Measurements from ENCODE around the gene MYCBP. TPM values are rescaled to one million over a fixed set of nuclear protein-coding genes. Genes with fewer than 3 reads are reported as not detected.

The MYCBP gene
- total RNA-seq, 1 experiment from 2014 or later, result 33.1 TPM

DNA sequence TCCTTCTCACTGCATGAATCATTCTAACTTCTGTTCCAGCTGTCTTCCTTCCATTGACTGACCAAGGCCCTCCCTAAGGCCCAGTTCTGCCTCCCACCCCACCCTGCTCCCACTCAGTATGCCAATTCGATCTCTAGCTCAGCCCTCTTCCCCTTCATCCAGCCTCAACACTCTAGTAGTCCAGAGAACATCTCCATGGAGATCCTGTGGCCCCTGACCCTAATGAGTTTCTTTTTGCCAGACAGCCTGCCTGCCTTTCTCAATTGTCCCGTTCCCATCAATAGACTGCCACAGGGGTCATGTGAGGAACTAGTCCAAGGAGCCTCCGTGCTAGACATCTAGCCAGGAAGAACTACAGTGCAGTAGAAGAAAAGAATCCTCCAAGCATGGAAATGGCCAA is 40.0 kb downstream of the MYCBP start:
- H3K79me2 ChIP-seq (ENCODE audit: insufficient read depth, low read length), result no peaks in the 10 kb centered on the region
- no peak overlapping the region for H3K23ac ChIP-seq (ENCODE audit: insufficient read length, low read depth, low read length)
- Mint-ChIP-seq H3K27me3 (ENCODE audit: low read depth) (peaks cover 6% of the 10 kb centered on the region), H3K4me3 (no peak overlapping the region), H3K36me3 (ENCODE audit: insufficient read depth in 1 of 3, low read depth in 3 of 3) (peaks cover 0 to 4% (median 3%) of the 10 kb centered on the region in 3 experiments; a peak in 2 of 7 replicates), H3K4me1 (peaks cover 15 to 26% of the 10 kb centered on the region in 2 experiments), H3K9me3 (no peaks in the 10 kb centered on the region), H3K27ac (no peak overlapping the region; a peak in 2 of 7 replicates)
- H2BK15ac ChIP-seq (ENCODE audit: low read depth, low read length), result no peak overlapping the region
- H3K18ac ChIP-seq (ENCODE audit: insufficient read length, low read depth, low read length), result no peak overlapping the region
- H3K14ac ChIP-seq (ENCODE audit: insufficient read depth, low read length), result no peak overlapping the region
- H4K20me1 ChIP-seq (ENCODE audit: control insufficient read depth, insufficient read depth, insufficient read length), result no peaks in the 10 kb centered on the region
- no peaks in the 10 kb centered on the region for H3K79me1 ChIP-seq (ENCODE audit: insufficient read depth, low read depth, low read length, poor library complexity, severe bottlenecking)
- H2AK5ac ChIP-seq (ENCODE audit: insufficient read length, low read length), result no peak overlapping the region
- H3K4me1 ChIP-seq (ENCODE audit: insufficient read depth, low read length), result no peaks in the 10 kb centered on the region; the same call in 1 of the 2 replicates
- no peaks in the 10 kb centered on the region for H3K27me3 ChIP-seq (ENCODE audit: insufficient read depth, low read length)
- TF ChIP-seq, protein P1, sequence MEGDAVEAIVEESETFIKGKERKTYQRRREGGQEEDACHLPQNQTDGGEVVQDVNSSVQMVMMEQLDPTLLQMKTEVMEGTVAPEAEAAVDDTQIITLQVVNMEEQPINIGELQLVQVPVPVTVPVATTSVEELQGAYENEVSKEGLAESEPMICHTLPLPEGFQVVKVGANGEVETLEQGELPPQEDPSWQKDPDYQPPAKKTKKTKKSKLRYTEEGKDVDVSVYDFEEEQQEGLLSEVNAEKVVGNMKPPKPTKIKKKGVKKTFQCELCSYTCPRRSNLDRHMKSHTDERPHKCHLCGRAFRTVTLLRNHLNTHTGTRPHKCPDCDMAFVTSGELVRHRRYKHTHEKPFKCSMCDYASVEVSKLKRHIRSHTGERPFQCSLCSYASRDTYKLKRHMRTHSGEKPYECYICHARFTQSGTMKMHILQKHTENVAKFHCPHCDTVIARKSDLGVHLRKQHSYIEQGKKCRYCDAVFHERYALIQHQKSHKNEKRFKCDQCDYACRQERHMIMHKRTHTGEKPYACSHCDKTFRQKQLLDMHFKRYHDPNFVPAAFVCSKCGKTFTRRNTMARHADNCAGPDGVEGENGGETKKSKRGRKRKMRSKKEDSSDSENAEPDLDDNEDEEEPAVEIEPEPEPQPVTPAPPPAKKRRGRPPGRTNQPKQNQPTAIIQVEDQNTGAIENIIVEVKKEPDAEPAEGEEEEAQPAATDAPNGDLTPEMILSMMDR (conservative IDR thresholded peaks at IDR 0.05), result no peak
- no peak overlapping the region for H3K9ac ChIP-seq (ENCODE audit: extremely low read depth, insufficient read length, low read length)
- no peak overlapping the region for H3K4me2 ChIP-seq (ENCODE audit: insufficient read depth, insufficient read length, low read length)
- H4K5ac ChIP-seq (ENCODE audit: insufficient read length, low read depth, low read length), result no peak overlapping the region
- H2BK20ac ChIP-seq (ENCODE audit: low read depth, low read length, poor library complexity, severe bottlenecking), result no peak overlapping the region
- no peak overlapping the region for H3K27ac ChIP-seq (ENCODE audit: insufficient read length, low read depth, low read length)
- H3T11ph ChIP-seq (ENCODE audit: low read length), result no peak overlapping the region
- H3K4ac ChIP-seq (ENCODE audit: low read depth, low read length), result no peak overlapping the region
- H4K91ac ChIP-seq (ENCODE audit: insufficient read length, low read depth, low read length), result no peak overlapping the region
- H3K23me2 ChIP-seq (ENCODE audit: insufficient read length, low read depth, low read length, poor library complexity, severe bottlenecking), result no peaks in the 10 kb centered on the region
- H2AFZ ChIP-seq (ENCODE audit: low read length), result no peak overlapping the region
- H2BK5ac ChIP-seq (ENCODE audit: insufficient read length, low read length), result no peak overlapping the region
- DNase-seq, result no peak
- H3K56ac ChIP-seq (ENCODE audit: insufficient read length, low read depth, low read length), result no peak overlapping the region
- no CpG with 5 or more reads among the region's 3 CpGs for WGBS (ENCODE audit: extremely low coverage, insufficient read length, low lambda C conversion rate)
- no peaks in the 10 kb centered on the region for H3K9me3 ChIP-seq (ENCODE audit: control insufficient read depth, low read depth, low read length)
- no peak overlapping the region for H4K8ac ChIP-seq (replicated peaks; ENCODE audit: insufficient read length, low read depth, low read length)
- H2BK12ac ChIP-seq (ENCODE audit: insufficient read length, low read depth, low read length), result no peak overlapping the region
- no peak overlapping the region for H2BK120ac ChIP-seq (ENCODE audit: low read depth, low read length, poor library complexity, severe bottlenecking)
